Measurements from ENCODE around the gene TGM3.

TGM3 gene

DNA sequence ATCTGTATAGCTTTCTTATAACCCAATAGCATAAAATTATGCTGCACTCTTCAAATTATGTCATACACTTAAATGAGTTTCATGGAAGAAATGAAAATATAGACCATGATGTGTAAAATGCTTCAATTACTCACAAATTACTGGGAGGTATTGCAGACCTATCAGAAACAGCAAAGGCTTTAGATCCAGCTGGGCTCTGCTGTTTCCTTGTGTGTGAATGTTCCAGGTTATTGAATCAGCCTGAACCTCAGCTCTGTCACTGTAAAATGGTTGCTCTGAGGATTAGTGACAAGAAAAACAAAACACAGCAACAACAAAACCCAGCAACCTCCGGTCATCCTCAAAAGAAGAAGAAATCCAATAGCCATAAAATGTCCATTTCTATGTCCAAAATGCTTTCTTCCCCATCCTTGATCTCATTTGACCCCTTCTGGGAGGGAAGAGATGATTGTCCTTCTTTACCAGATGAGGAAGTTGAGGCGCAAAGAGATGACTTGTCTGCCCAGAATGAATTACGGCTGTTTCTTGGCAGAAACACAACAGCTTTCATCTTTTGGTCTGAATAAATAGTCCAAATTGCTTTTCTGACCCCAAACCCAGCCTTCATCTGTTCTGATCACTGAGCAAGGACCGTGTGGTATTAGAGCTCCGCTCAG, 42.7 kb downstream of the TGM3 start:
- ATAC-seq (no peak), DNase-seq (no peak)

DNA sequence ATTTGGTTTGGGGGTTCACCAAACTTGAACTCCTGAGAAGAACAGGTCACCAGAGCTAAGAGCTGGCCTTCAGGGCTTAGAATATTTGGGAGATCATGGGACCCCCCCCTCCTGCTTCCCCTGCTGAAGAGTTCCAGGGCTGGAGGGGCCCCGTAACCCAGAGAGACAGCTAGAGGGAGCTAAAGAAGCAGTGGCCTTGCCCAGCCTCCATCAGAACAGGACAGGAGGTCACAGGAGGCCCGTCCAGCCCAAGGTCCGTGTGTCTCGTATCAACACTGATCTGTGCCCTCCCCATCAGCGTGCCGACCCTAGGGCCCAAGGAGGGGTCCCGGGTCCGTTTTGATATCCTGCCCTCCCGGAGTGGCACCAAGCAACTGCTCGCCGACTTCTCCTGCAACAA, 44.3 kb downstream of the TGM3 start:
- no peak for ATAC-seq
- no peak for DNase-seq

DNA sequence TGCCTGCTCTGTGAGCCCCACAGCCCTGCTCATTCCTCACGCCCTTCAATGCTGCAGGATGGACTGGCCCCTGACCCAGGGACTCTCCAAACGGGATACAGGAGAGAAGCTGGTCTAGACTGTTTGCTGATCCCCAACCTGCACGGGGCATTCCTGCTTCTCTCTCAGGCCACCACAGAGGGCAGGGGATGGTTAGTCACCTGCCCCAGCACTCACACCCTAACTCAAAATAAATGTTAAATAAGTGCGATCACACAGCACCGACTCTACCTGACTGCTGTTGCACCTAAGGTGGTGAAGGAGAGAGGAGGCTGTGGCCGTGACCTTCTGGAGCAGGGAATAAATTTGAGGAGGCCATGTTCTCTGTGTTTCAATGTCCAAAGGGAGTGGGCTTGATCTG, 45.0 kb downstream of the TGM3 start:
- DNase-seq: no peak
- no peak for ATAC-seq

DNA sequence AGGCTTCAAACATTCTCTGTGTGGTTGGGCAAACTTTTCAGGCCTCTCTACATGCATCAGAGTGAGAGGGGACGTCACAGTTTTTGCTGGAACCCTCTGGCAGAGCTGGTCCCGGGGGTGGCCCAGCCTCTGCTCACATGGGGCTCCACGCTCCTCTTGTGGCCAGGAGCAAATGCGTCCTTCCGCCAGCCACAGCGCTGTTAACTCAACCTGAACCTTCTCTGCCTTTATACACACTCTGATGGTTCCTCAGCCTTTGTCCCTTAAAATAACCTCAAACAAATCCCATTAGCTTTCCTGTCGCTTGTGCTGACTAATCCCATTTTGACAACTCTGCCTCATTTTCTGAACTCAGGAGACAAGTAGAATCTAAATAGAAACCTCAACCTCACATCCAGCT, 45.5 kb downstream of the TGM3 start:
- ATAC-seq (no peak), DNase-seq (no peak)

DNA sequence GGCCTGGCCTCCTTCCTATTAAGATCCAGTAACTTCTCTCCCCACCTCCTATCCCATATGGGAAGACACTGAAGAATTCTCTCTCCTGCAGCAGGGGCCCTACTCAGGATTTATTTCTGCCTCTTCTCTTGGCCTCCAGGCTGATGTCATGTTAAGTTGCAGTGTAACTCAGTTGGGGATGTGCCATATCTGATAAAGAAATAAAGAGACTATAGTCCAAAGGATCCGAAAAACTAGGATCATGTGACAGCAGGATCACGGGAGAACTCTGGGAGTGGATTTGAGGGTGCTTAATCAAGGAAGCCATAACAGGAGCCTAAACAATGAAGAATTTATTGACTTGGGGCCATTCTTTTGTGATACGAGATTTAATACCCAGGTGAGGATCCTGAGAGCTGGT, 46.4 kb downstream of the TGM3 start:
- DNase-seq: no peak
- no peak for ATAC-seq

DNA sequence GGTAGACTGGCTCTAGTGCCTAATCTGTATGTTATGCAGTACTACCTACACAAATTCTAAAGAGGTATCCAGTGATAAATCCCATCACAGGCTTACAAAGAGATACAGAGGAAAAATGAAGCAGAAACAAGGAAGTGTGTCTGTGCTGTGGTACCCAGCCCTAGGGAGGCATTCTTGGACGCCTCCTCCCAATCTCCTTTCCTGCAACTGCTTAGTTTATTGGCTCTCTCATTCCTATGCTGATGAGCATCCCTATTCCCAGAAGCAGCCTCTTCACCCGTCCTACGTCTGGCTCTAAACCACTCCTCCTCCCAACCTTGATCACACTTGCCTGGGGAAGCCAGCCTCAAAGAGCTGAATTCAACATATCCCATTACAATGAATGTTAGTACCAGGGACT, 50.4 kb downstream of the TGM3 start:
- no peak for DNase-seq
- ATAC-seq: no peak

DNA sequence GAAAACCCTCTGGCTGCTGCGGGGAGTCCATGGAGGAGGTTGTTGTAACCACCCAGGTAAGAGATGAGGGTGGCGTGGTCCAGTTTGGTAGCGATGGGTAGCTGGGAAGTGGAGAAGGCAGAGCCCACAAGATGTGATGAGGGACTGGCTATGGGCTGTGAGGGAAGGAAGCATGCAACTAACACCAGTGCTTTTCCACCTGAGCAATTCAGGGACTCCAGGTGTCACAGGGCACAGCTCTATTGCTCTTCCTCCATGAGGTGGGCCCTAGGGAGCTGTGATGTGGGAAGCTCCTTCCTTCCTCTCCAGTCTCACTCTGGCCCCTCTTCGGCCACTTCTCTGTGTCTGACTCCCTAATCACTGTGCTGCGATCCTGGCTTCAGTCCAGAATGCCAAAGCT, 52.5 kb downstream of the TGM3 start:
- ATAC-seq: no peak
- DNase-seq: no peak

DNA sequence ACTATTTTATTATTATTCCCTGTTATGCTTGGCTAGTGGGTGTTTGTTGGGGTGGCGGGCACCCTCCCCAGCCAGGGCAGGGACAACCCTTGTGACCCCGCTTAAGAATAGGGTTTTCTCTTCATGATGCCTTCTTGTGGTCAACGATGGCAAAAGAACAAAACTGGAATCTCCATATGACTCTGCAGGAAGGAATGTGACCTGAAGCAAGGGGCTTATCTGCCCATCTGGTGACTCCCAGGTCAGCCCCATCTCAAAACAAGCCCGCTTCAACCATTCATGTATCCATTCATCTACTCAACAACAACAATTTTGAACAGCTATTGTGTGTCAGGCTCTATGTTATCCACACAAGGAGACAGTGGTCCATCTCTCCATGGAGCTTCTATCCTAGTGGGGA, 54.0 kb downstream of the TGM3 start:
- DNase-seq (no peak), ATAC-seq (no peak)

DNA sequence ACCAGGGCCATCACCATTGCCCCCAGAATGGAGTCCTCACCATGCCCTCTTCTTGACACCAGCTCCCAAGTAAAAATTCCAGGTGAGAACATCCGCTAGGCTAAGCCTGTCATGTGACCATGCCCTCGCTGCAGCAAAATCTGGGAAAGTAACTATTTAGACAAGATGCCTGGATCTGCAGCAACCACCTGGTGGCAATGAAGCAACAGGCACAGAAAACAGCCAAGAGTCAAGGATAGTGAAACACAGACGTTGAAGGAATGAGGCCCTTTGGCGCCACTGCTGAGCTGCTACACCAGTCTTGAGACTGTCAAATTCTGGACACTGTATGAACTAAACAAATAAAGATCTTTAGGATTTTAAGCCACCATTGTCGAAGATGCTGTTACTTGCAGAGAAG, 54.8 kb downstream of the TGM3 start:
- no peak for ATAC-seq

DNA sequence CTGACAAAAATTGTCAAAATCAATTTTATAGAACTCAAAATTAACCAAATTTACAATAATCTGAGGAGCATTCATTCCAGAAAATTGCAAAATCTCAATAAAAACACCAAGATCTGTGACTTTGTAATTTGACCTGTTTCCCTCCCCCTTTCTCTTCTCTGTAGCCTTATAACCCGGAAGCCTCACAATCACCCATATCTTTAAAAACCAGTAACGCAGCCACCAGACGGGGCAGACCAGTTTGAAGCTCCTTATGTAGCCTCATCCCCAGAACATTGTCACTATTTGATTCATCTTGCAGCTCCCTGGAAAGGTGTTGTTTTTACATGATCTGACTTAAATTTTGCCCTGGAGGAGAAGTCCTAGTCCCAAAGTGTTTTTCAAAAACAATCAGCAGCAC, 57.4 kb downstream of the TGM3 start:
- ATAC-seq (no peak), DNase-seq (no peak)

More for the DNA sequence above, 54.8 kb downstream of the TGM3 start:
- no peak for DNase-seq

DNA sequence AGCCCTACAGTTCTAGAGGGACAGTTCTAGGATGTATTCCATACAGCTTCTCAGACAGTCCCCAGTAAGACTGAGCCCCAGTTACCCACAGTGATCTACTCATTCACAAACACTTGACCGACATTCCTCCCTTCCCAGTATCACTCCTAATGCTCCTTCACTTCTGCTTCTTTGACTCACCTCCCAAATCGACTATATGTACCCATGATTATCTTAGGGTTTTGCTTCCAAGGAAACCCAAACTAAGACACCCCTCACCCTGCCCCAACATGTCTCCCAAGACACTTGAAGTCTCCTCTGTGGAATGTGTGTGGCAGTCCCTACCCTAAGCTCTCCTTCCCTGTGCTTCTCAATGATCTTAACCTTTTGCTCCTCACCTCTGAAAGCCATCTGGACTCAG, 61.3 kb downstream of the TGM3 start:
- ATAC-seq: no peak
- DNase-seq: no peak

DNA sequence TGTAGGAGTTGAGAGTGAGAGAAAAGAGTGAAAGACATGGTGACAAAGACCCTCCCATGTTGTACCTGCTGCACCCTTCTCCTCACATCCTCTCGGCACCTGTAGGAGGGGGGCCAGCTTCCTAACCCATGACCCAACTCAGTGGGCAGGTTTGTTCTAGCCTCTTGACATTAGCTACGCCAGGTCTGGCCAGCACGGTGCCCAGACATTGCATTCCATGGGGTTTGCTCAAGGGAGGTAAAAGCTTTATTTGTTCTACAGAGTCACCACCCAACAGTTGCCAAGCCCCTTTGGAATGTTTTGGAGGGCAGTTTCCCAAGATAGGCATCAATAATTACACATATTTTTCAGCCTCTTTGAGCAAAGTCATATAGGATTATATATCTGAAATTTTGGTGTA, 62.2 kb downstream of the TGM3 start:
- ATAC-seq: no peak

DNA sequence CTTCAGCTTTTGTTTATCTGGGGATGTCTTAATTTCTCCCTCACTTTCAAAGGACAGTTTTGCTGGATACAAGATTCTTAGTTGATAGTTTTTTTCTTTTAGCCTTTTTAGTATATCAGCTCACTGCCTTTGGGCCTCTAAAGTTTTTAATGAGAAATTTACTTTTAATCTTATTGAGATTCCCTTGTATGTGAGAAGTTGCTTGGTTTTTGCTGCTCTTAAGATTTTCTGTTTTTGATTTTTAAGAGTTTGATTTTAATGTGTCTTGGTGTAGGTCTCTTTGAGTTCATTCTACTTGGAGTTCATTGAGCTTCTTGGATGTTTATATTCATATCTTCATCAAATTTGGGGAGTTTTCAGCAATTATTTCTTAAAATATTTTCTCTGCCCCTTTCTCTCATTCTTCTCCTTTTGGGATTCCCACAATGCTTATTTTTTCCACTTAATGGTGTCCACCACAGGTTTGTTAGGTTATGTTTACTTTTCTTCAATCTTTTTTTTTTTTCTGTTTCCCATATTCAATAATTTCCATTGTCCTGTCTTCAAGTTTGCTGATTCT, 65.3 kb downstream of the TGM3 start:
- ATAC-seq (no peak), DNase-seq (no peak)

More for the DNA sequence above, 62.2 kb downstream of the TGM3 start:
- no peak for DNase-seq

DNA sequence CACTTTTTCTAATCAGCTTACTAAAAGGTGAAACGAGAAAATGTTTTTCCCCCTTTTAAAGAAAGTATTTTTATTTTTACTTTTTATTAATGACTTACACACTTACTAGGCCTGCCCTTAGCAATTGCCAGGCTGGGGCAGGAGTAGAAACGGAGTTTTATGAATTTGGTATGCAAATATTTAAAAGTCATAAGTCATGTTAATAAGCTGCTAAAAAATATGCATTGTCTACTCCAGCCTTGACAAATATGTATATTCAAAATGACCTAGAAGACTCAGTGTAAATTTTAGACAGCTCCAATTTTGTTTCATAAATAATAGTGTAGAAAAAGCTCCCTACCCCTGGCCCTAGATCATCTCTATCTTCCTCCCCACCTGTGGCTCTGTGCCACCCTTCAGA, 67.4 kb downstream of the TGM3 start:
- no peak for ATAC-seq
- DNase-seq: no peak

DNA sequence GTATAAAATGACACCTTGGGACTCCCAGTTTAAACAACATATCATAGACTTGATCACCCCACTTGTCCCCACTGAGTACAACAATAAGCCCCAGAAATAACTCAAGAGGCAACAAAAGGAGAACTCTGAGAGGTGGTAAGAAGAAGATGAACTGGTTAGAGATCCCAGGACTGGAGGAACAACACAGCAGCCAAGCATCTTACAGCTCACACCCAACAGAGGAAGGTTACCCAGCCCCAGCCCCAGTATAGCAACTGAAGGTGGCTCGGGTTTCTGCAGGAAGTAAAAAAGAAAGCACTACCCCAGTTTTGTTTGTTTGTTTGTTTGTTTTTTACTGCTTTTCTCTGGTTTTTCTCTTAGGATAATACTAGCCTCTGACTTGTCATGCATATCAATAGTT, 67.8 kb downstream of the TGM3 start:
- ATAC-seq (no peak), DNase-seq (no peak)

DNA sequence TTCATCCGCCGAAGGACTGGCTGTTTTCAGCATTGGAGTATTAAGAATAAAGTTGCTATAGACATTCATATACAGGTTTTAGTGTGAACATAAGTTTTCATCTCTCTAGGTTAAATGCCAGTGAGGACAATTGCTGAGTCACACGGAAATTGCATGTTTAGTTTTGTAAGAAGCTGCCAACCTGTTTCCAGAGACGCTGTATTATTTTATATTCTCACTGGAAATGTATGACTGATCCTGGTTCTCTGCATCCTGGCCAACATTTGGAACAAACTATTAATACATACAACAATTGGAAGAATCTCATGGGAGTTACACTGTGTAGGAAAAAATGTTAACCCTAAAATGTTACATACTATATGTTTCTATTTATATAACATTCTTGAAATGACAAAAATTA, 68.2 kb downstream of the TGM3 start:
- DNase-seq: no peak
- ATAC-seq: no peak

DNA sequence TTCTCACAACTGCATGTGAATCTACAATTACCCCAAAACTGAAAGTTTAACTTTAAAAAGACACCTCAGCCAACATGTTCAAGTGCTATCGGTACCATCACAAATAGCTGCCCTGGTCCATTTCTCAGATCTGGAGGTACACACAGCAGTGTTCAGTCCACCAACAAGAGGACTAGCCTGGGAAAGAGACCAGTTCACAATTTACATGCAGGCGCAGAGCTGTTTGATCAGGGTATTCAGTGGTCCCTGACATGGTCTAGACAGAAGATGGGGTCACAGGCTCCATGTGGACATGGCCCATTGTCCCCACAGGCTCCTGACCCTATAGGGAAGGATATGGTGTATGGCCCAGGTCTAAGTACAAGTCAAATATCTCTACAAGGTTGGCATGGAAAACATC, 69.3 kb downstream of the TGM3 start:
- no peak for DNase-seq
- no peak for ATAC-seq

DNA sequence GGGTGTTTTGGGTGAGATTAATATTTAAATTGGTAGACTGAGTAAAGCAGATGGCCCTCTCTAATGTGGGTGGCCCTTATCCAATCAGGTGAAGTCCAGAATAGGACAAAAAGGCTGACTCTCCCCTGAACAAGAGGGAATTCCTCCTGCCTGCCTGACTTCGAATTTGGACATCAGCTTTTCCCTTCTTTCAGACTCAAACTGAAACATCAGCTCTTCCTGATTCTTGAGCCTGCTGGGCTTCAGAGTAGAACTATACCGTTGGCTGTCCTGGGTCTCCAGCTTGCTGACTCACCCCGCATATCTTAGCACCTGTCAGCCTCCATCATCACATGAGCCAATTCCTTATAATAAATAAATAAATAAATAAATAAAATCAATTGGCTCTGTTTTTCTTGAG, 69.9 kb downstream of the TGM3 start:
- ATAC-seq: no peak
- DNase-seq: no peak

DNA sequence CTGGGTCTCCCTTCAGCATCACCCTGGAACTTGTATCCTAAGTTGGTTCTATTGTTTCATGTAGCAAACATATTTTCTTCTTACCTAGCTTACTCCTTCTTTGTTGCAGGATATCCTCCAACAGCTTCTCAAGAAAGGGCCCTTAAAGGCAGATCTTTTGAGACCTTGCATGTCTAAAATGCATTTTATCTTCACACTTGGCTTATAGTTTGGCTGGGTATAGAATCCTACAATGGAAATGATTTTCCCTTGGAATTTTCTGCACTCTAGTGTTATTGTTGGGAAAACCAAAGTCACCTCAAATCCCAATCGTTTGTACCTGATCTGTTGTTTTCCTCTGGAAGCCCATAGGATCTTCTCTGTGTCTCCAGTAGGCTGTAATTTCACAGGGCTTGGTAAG, 72.8 kb downstream of the TGM3 start:
- DNase-seq (no peak), ATAC-seq (no peak)

DNA sequence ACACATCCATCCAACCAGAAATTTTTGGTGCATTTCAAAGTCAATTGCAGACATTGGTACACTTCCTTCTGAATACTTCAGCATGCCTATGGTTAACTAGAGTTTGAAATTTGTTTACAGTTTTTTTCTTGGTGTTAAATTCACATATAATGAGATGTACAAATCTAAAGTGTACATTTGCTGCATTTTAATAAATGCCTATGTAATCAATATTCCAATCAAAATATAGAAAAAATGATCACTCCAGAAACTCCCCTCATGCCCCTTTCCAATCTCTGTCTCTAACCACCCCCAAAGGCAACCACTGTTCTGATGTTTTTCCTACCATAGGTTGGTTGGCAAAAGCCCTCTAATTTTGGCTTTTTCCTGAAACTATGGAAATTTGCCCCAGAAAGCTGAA, 77.3 kb downstream of the TGM3 start:
- no peak for ATAC-seq
- no peak for DNase-seq

DNA sequence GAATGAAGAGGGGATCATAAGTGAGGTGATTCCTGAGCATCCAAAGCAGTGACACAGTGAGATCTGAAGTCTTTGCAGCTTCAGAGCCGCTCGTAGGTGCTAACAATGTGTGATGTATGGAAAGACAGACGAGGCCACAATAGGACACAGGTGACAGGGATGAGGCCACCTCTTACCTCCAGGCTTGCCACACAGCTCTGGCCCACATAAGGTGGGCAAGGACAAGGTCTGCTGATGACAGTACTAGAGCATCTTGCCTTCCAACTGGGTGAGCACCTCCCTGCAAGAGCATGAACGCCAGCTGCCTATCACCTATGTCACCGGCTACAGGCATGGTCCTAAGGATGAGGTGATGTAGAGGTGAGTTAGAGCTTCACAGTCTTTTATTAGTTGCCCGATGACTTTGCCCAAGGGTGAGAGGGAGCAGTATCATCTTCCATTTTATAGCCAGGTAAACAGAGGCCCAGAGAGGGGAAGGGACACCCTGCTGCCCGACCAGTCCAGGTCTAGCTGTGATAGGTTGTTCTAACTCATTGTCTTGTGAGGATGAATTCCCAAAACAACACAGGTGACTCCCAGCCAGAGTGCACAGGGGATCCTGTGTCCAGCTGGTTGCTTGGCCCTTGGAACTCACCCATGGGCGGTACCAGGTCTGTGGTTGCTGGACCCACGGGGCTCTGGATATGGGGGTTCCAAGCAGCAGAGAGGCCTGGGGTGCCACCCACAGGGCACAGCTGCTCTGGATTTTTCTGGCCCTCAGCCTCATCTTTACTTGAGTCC, 78.7 kb downstream of the TGM3 start:
- ATAC-seq: no peak
- DNase-seq: no peak

DNA sequence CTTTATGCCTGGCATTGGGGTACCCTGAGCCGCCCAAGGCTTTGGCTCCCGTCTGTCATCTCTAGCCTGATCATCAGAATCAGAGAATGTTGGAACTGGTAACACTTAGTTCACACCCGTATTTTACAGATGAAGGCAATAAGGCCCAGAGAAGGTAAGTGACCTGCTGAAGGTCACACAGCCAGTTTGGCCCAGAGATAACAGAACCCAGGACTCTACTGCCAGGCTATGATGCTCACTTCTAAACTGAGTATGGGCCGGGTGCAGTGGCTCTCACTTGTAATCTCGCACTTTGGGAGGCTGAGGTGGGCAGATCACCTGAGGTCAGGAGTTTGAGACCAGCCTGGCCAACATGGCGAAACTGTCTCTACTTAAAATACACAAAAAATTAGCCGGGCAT, 83.1 kb downstream of the TGM3 start:
- ATAC-seq (no peak), DNase-seq (no peak)

DNA sequence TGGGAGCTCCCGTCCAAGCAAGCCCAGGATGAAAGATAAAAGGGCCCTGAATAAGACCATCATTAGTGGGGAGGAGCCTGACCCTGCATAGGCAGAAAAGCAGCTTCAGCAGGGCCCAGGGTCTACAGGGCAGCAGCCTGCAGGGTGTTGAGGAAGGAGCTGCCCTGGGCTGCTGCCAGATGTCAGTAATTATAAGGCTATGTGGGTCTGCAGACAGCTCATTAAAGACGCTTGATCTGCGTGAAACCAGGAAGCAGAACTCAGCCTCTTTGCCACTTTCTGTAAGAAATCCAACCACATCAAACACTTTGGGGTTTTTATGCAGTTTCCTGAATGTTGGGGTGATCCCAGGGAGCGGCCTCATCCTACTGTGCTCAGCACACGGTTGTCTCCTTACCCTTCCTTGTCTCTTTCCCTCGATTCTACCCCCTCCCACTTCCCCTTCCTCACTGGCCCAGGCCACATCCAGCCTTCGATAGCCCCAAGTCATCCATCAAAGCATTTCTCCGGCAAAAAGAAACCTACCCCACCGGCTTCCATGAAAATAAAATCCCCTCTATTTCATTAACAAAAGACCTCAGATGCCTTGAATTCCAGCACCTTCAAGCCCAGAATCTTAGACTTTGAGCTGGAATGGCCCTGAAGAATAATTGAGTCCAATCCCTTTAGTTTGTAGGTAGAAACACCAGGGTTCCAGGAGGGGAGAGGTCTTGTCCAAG, 83.9 kb downstream of the TGM3 start:
- ATAC-seq (peak; percentile 71), DNase-seq (no peak)
